ENCODE measurements around the gene CDH23. TPM values are rescaled to one million over a fixed set of nuclear protein-coding genes. Genes with fewer than 3 reads are reported as not detected.

The CDH23 gene
- total RNA-seq, 1 donor from 2014 or later: not detected

DNA sequence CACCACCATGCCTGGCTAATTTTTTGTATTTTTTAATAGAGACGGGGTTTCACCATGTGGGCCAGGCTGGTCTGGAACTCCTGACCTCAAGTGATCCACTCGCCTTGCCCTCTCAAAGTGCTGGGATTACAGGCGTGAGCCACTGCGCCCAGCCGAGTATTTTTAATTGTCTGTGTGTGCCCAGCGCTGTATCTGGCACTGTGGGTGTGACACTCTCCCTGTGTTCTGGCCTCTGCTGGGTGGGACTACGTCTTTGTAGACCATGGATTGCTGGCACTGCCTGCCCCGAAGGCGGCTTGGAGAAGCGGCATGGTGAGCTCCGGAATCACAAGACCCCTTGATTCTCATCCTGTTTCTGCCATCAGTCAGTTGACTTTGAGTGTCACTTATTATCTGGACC is 136.2 kb downstream of the CDH23 start:
- DNase-seq (ENCODE audit: low read depth in 2 of 2): no peak

- no peak for DNase-seq (ENCODE audit: low read depth in 2 of 2)
These were observed 137.2 kb downstream of the CDH23 start for GRCh38 chr10:71533936-71534335.

GRCh38 chr10:71534568-71535194 is 138.0 kb downstream of the CDH23 start:
- no peak for DNase-seq (ENCODE audit: low read depth in 2 of 2)

GRCh38 chr10:71536332-71536731 is 139.6 kb downstream of the CDH23 start:
- no peak for DNase-seq (ENCODE audit: low read depth in 2 of 2)

- no peak for DNase-seq (ENCODE audit: low read depth in 2 of 2)
These were observed 140.4 kb downstream of the CDH23 start for GRCh38 chr10:71537125-71537524.

GRCh38 chr10:71537681-71538080 is 141.0 kb downstream of the CDH23 start:
- no peak for DNase-seq (ENCODE audit: low read depth in 2 of 2)

DNA sequence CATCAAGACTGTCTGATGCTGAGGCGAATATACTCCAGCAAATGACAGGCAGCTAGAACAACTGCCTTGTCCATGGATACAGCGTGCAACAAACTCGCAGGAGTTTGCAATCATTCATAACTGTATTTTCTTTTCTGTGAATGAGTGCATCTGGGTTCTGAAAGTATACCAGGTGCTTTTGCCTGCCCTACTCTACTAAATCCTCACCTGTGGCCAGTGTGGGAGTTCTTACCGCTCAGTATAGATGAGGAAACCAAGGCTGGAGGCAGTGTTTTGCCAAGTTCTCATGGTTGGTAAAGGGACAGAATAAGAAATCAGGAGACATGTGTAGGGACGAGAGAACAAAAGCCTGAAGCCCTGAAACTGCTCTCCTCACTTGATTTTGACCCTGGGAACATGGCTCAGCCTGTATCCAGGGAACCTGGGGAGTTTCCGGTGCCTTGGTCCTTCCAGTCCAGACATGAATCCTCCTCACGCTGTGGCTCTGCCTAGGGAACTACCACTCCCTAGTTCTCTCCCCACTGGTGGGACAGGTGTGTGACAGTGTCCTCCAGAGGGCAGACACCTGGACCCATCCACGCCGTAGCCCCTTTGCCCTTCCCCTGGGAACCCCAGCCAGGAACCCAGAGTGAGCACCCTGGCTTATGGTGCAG is 142.0 kb downstream of the CDH23 start:
- DNase-seq (ENCODE audit: low read depth in 2 of 2): no peak

DNA sequence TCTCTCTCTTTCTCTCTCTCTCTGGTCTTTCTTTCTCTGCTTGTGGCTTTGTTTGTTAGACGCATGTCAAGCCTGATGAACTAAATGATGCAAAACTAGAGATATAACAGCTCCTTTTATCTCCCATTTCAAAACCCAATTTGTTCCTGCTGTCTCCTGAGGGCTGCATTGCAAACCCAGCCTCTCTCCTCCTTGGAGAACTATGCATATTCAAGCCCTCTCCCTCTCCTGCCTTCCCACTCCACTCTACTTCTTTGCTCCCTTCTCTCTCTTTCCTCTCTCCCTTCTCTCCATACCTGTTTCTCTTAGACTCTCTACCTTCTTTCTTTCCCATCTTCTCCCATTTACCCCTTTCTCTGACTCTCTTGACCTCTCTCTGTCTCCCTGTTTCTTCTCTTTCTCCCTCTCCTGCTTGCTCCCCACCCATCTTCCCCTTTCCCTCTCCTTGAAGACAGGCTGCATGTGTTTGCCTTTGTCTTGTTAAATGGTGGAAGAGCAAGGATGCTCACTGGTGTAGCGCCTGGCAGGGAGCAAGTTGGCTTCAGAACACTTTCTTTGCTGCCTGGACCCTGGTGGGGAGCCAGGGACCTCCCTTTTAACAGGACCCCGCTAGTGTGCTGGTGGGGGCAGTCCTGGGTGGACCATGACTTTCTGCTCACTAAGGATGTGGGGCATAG is 142.9 kb downstream of the CDH23 start:
- no peak for DNase-seq (ENCODE audit: low read depth in 2 of 2)

DNA sequence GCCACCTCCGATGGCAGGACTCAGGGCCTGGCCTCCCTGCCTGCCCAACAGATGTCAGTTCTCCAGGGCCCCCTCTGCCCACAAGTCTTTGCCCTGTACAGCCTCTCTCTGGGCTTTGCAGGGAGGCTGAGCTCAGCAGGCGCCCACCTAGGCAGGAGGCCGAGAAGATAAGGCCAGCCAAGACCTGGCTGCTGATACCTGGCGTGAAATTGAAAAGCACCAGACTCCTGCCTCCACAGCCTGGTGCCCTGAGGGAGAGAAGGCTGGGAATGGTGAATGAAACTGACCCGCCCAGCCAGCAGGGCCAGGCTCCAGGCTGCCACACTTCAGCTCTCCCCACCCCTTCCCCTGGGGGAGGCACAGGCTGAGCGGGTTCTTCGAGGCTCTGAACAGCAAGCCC is 145.8 kb downstream of the CDH23 start:
- no peak for DNase-seq (ENCODE audit: low read depth in 2 of 2)

GRCh38 chr10:71543608-71544170 is 147.0 kb downstream of the CDH23 start:
- DNase-seq (ENCODE audit: low read depth in 2 of 2): no peak

- DNase-seq (ENCODE audit: low read depth in 2 of 2): no peak
These were observed 148.3 kb downstream of the CDH23 start for GRCh38 chr10:71545001-71545400.

- no peak for DNase-seq (ENCODE audit: low read depth in 2 of 2)
These were observed 149.5 kb downstream of the CDH23 start for GRCh38 chr10:71546220-71546619.

- DNase-seq (ENCODE audit: low read depth in 2 of 2): no peak
These were observed 150.6 kb downstream of the CDH23 start for GRCh38 chr10:71547312-71547711.

DNA sequence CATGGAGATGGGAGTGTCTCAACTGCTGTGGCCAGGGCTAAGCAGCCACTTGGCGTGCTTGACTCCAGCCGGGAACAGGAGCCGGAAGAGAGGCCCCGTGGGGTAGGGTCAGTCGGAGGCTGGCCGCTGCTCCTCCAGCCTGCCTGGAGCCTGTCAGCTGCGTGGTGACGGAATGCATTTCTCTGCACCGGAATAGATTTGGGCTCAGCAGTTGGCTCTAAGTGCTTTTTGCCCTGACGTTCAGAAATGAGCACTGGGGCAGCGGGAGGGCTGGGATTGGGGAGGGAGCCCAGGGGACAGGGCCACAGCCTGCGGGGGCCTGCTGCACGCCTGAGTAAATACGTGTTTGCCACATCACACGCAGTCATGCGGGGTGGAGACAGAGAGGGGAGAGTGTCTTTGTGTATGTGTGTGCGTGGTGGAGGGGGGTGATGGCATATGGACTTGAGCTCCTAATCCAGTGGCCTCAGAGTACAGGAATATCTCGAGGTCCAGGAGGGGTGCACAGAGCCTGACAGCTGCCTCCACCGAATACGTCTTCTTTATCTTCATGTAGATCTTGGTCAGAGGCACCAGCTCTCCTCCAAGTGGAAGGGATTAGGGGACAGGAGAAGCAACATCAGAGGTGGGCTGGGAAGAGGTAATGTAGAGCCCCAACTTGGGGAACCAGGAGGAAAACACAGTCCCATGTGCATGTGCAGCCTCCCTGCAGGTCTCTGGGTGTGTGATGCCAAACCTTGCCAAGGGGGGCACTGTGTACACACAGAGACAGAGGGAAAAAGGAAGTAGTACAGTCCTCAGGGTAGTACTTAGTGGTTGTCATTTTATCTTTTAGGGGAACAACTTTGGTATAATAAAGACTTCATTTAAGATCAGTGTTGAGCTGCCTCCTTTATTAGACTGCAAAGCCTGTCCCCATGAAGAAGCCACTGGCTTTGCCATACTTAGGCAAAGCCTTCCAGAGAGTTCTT is 151.4 kb downstream of the CDH23 start:
- peak in 1 of 2 donors; percentile 25 for DNase-seq (ENCODE audit: low read depth in 2 of 2)

DNA sequence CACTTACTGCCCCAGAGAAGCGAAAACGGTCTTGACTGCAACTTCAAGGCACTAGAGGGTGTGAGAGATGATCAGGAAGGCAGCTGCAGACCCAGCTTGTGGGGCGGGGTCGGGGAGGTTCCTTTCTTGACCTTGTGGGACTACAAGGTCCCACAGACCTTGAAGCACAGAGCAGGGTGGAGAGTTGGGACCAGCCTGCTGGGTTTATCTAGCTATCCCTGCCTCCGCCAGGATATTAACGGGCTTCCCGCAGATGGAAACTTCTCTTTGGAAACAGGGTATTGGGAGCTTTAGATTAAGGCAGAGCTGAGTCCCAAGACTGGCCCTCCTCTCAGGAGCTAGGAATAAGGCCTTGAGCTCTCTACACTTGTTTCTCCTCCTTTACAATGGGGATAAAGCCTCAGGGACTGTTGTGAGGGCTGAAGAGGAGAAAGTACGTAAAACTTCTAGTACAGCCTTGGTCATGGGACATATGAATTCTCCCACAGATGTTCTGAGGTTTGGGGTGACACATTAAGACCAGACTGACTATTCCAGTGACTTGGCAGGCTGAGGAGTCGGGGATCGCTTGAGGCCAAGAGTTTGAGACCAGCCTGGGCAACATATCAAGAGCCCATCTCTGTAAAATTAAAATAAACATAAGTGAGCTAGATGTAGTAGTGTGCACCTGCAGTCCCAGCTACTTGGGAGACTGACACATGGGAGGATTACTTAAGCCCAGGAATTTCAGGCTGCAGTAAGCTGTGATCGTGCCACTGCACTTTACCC is 153.2 kb downstream of the CDH23 start:
- no peak for DNase-seq (ENCODE audit: low read depth in 2 of 2)

GRCh38 chr10:71550628-71551027 is 153.9 kb downstream of the CDH23 start:
- no peak for DNase-seq (ENCODE audit: low read depth in 2 of 2)

DNA sequence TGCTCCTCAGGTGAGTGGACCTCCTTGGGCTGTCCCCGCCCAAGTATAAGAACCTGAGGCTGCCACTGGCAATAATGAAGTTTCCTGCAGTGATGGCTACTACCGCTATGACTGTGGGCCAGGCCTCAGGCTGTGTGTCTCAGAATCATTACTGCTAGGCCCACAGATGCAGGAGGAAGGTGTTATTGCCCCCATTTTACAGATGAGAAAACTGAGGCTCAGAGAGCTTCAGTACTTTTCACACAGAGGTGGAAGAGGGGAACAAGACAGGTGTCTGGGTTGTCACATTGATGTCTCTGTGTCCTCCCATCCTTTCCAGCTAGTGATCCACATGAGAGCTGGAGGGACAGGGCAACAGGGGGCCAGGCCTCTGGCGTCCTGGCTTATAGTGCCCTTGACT is 155.2 kb downstream of the CDH23 start:
- no peak for DNase-seq (ENCODE audit: low read depth in 2 of 2)

DNA sequence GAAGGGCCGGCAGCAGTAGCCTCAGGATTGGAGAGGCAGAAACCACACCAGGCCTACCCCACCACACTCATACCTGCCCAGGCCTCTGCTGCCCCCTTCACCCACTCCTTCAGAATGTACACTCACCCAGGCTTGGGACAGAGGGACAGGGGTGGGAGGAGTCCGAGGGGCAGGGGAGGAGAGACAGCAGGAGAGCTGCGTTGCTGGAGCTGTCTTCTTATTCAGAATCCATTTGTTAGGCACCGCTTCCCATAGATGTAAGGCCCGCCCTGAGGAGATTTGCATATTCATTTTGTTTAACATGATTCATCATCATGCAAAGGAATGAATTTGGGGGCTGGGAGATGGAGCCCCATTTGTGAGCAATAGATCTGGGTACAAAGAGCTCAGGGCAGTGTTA is 156.7 kb downstream of the CDH23 start:
- no peak for DNase-seq (ENCODE audit: low read depth in 2 of 2)

DNA sequence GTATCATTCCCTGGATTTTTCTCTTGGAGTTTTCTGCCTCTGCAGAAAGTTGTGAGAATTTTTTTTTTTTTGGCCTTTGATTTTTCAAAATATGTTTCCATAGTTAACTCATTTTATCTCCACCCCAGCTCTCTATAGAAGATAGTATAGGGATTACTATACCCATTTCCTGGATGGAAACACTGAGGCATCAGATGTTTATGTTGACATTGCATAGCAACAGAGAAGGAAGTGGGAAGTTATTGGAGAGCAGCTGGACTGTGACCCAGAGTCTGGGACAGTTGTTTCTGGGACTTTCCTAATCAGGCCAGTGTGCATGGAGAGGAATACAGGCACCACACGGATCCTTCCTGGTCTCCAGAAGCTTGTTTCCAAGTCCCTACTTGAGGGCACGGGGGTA is 158.0 kb downstream of the CDH23 start:
- peak; percentile 8 to 47 for DNase-seq (ENCODE audit: low read depth in 2 of 2)

DNA sequence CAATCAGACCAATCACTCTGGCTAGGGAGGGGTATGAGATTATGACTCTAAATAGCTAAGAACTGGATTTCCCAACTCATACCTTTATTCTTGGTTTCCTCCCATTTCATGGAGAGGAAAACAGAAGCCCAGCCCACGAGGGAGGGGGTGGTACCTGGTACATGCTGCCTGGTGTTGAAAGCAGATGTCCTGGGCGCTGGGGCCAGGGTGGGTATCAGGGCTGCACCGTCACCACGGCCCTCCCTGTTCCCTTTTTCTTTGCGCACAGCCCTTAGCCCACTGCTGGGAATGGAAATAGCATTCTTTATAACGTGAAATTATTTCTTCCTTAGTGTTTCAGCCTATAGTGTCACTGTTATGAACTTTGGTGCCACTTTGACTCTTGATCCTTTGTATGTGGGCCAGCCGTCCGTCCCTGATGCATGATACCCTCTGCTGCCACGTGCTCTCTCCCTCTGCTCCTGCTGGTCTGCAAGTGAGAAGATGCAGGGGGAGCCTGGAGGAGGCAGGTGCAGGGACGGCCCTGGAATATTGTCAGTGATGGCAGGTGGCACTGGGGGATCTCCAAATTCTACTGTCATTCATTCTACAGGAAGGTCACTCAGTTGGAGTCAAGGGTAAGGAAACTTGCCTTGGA is 158.5 kb downstream of the CDH23 start:
- DNase-seq (ENCODE audit: low read depth in 2 of 2): no peak

Data from lung microvascular endothelial cell (primary cell).